K562 (cell line): ENCODE data around the gene FAM53B. TPM values are rescaled to one million over a fixed set of nuclear protein-coding genes. Genes with fewer than 3 reads are reported as not detected.

Experiments
- ATAC-seq: fragments of 200-7000 bp; cut with Tn5 transposase; 3 replicates; pipeline ENCODE4 v1.9.1; 2020; ENCODE audit warnings: moderate library complexity
- BruUV-seq: library from RNA; stranded (reverse); fragments of 400-500 nt; replicated peaks from 2 replicates; lab custom pipeline; 2021; lab: Mats Ljungman, UMichigan
- CTCF ChIA-PET: fragments of 300-600 bp; formaldehyde crosslinking; extraction: SDS; loops from one replicate; lab custom pipeline; 2021; ENCODE audit warnings: low intra/inter-chr PET ratio; lab: Yijun Ruan, JAX
- POLR2A ChIA-PET: fragments of 300-600, 350-650 bp; sonication (Branson Sonifier 250); formaldehyde crosslinking; extraction: SDS; loops from one replicate; lab custom pipeline; 2021; ENCODE audit warnings: antibody characterized with exemption, inconsistent platforms; lab: Yijun Ruan, JAX
- DNase-seq, 4 experiments: peaks; one replicate each; pipeline versions ENCODE4 v3.0.0 to v3.0.0-alpha.2; 2011 to 2018; ENCODE audit warnings: low spot score in 3 of 4, mixed read lengths in 3 of 4; ENCODE audit errors: extremely low read depth in 1 of 4
- FAIRE-seq: peaks from 2 replicates; lab custom pipeline; 2011; peaks lifted over from hg19 to GRCh38; lab: Jason Lieb, UNC
- H2AFZ ChIP-seq: 2 replicates; pipeline ENCODE4 v1.6.0; 2011; ENCODE audit warnings: low read depth, low read length, control low read depth, inconsistent platforms
- H3K27ac ChIP-seq: fragments of 200-600 bp; 3 replicates; pipeline ENCODE4 v1.8.0; 2011; ENCODE audit warnings: low read depth, mild to moderate bottlenecking, control low read depth, inconsistent platforms, low read length, moderate library complexity, mixed read lengths; ENCODE audit errors: extremely low read depth
- H3K27me3 ChIP-seq, 2 experiments: fragments of 300-600 bp in 1 of 2; 2 replicates in 1 of 2; 3 replicates in 1 of 2; pipeline versions ENCODE4 v1.6.0 to v1.8.0; 2011; ENCODE audit warnings: inconsistent platforms in 2 of 2, low read length in 2 of 2, mild to moderate bottlenecking in 1 of 2, mixed read lengths in 1 of 2, moderate library complexity in 1 of 2; ENCODE audit not compliant: control insufficient read depth in 2 of 2, insufficient read depth in 2 of 2
- H3K36me3 ChIP-seq: fragments of 300-600 bp; 3 replicates; pipeline ENCODE4 v1.8.0; 2011; ENCODE audit warnings: mild to moderate bottlenecking, low read length, inconsistent platforms; ENCODE audit not compliant: control insufficient read depth, insufficient read depth
- H3K4me1 ChIP-seq, 2 experiments: fragments of 200-600 bp in 1 of 2; replicated peaks in 1 of 2; 2 replicates in 1 of 2; 3 replicates in 1 of 2; pipeline versions ENCODE4 v1.5.1 to v1.8.0; 2011; ENCODE audit warnings: inconsistent platforms in 2 of 2, low read length in 2 of 2, mild to moderate bottlenecking in 1 of 2, mixed read lengths in 1 of 2, moderate library complexity in 1 of 2; ENCODE audit not compliant: control insufficient read depth in 2 of 2, insufficient read depth in 2 of 2
- H3K4me2 ChIP-seq: 2 replicates; pipeline ENCODE4 v1.6.1; 2011; ENCODE audit warnings: low read length, control low read depth, inconsistent platforms, mixed read lengths; ENCODE audit not compliant: insufficient read depth
- H3K4me3 ChIP-seq: fragments of 200-600 bp; sonication (generic), shearing (Covaris generic); 2 replicates; pipeline ENCODE4 v1.5.1; 2016; ENCODE audit warnings: control low read depth, inconsistent platforms
- H3K79me2 ChIP-seq: fragments of 200-600 bp; 3 replicates; pipeline ENCODE4 v1.8.0; 2011; ENCODE audit warnings: low read length, inconsistent platforms; ENCODE audit not compliant: control insufficient read depth, insufficient read depth
- H3K9ac ChIP-seq, 2 experiments: 2 replicates each; pipeline versions ENCODE4 v1.6.0 to v1.6.1; 2011; ENCODE audit warnings: low read depth in 2 of 2, low read length in 2 of 2, control low read depth in 1 of 2, inconsistent platforms in 1 of 2, mild to moderate bottlenecking in 1 of 2, mixed read lengths in 1 of 2; ENCODE audit not compliant: insufficient read depth in 1 of 2
- H3K9me1 ChIP-seq: one replicate; pipeline ENCODE4 v1.6.0; 2011; ENCODE audit warnings: inconsistent platforms, mild to moderate bottlenecking, low read length, moderate library complexity; ENCODE audit not compliant: control insufficient read depth, insufficient read depth
- H3K9me3 ChIP-seq: replicated peaks from 2 replicates; pipeline ENCODE4 v1.5.1; 2011; ENCODE audit warnings: low read depth, low read length, inconsistent platforms; ENCODE audit not compliant: control insufficient read depth, insufficient read depth
- H4K20me1 ChIP-seq: replicated peaks from 2 replicates; pipeline ENCODE4 v1.6.1; 2011; ENCODE audit warnings: low read length, inconsistent platforms, mixed read lengths; ENCODE audit not compliant: control insufficient read depth, insufficient read depth
- BACH1 ChIP-seq: fragments of 200-800 bp; sonication (Bioruptor generic); IDR thresholded peaks from 2 replicates; pipeline ENCODE4 v1.6.1; 2016; ENCODE audit warnings: missing genetic modification characterization, missing compliant biosample characterization
- CBX2 ChIP-seq: fragments of 200-600 bp; sonication (generic); IDR thresholded peaks from one replicate; pipeline ENCODE4 v1.6.1; 2012; ENCODE audit warnings: mild to moderate bottlenecking, low read length, inconsistent platforms; ENCODE audit not compliant: insufficient read depth, poor library complexity, severe bottlenecking
- CHD2 ChIP-seq: IDR thresholded peaks from 2 replicates; pipeline ENCODE4 v1.6.1; 2011; ENCODE audit warnings: low read depth, low read length
- HLTF ChIP-seq: fragments of 450-650 bp; IDR thresholded peaks from 2 replicates; pipeline ENCODE4 v1.6.1; 2016
- JUNB ChIP-seq: fragments of 450-650 bp; formaldehyde crosslinking; conservative IDR thresholded peaks from 2 replicates; pipeline ENCODE4 v1.4.0; 2020; ENCODE audit warnings: mild to moderate bottlenecking
- L3MBTL2 ChIP-seq: fragments of 450-650 bp; IDR thresholded peaks from 2 replicates; pipeline ENCODE4 v1.6.1; 2016; ENCODE audit warnings: mild to moderate bottlenecking, moderate library complexity
- MLLT1 ChIP-seq, 2 experiments: fragments of 450-650 bp; IDR thresholded peaks; 2 replicates each; pipeline ENCODE4 v1.6.1; 2016
- NUFIP1 ChIP-seq: fragments of 450-650 bp; IDR thresholded peaks from 2 replicates; pipeline ENCODE4 v1.6.1; 2018; ENCODE audit not compliant: partially characterized antibody
- POLR2B ChIP-seq: fragments of 450-650 bp; IDR thresholded peaks from 2 replicates; pipeline ENCODE4 v1.6.1; 2018; ENCODE audit warnings: low read depth; ENCODE audit not compliant: partially characterized antibody
- SETDB1 ChIP-seq: IDR thresholded peaks from one replicate; pipeline ENCODE4 v1.6.1; 2012; ENCODE audit warnings: low read length, control low read depth, inconsistent platforms
- SMARCE1 ChIP-seq: fragments of 450-650 bp; IDR thresholded peaks from 2 replicates; pipeline ENCODE4 v1.7.1; 2016; ENCODE audit warnings: mild to moderate bottlenecking
- TRIM28 ChIP-seq: fragments of 450-650 bp; IDR thresholded peaks from 2 replicates; pipeline ENCODE4 v1.6.1; 2017
- ZNF512 ChIP-seq: IDR thresholded peaks from 2 replicates; pipeline ENCODE4 v1.6.1; 2016; ENCODE audit warnings: missing genetic modification characterization, missing compliant biosample characterization
- ZNF57 ChIP-seq: fragments of 450-650 bp; formaldehyde crosslinking; IDR thresholded peaks from 2 replicates; pipeline ENCODE4 v1.4.0; 2020; ENCODE audit warnings: mild to moderate bottlenecking, moderate library complexity
- ZNF76 ChIP-seq: fragments of 250-450 bp; sonication (Bioruptor Pico); IDR thresholded peaks from 2 replicates; pipeline ENCODE4 v1.4.0; 2020; ENCODE audit warnings: mild to moderate bottlenecking, moderate library complexity, borderline replicate concordance
- WGBS: fragments of 100-300 bp; shearing (Covaris generic); methylation state at CpG from one replicate; pipeline ENCODE4 v1.1.6; 2016; ENCODE audit warnings: low coverage, mixed read lengths; ENCODE audit not compliant: insufficient coverage; ENCODE audit errors: missing lambda C conversion rate; 5-methylcytosine and 5-hydroxymethylcytosine counted together
- in situ Hi-C: fragments of 300-500 bp; cut with MboI; formaldehyde crosslinking; loops from 4 replicates; pipeline ENCODE4 v1.15.0; 2018; ENCODE audit warnings: inconsistent platforms, mixed read lengths
- intact Hi-C: fragments of 100-400 bp; cut with micrococcal nuclease; formaldehyde crosslinking; loops from 2 replicates; pipeline ENCODE4 v1.14.2; 2022
- polyA plus RNA-seq, 8 experiments: library from polyadenylated mRNA; depleted of rRNA in 4 of 8; stranded (reverse) in 5 of 8; unstranded in 3 of 8; fragments of >200 nt; fragmentation: Nextera tagmentation in 2 of 8; fragmentation: Illumina TruSeq in 1 of 8; extraction: Ambion mirVana in 2 of 8; extraction: Trizol in 1 of 8; gene quantifications; 2 replicates each; pipeline versions ENCODE4 v1.2.1 to v1.2.3, GENCODE V29; 2011 to 2014; ENCODE audit warnings: inconsistent platforms in 1 of 8, missing spikeins in 1 of 8
- total RNA-seq, 7 experiments: library from RNA; depleted of rRNA in 6 of 7; stranded (reverse); fragments of >200 nt in 6 of 7; fragmentation: Illumina TruSeq in 2 of 7; extraction: Trizol in 2 of 7; gene quantifications; 2 replicates each; pipeline versions ENCODE4 v1.2.1 to v1.2.3, GENCODE V29; 2011 to 2021; ENCODE audit warnings: low replicate concordance in 1 of 7

The FAM53B gene
- total and polyA plus RNA-seq, 9 of the 15 experiments (the other 6 are each of a cell fraction or from before 2014, with no cell fraction given) = 0.03 to 16.5 (median 5.0) TPM

GRCh38 chr10:124652701-124653100, 91.5 kb downstream of the FAM53B start:
- ATAC-seq (no peak), FAIRE-seq (no peak), DNase-seq (no peak)
- Histone ChIP-seq H3K9me3 (no peaks in the 10 kb centered on the region), H3K27me3 (no peaks in the 10 kb centered on the region), H3K4me1 (peaks cover 18 to 29% of the 10 kb centered on the region in 2 experiments), H3K36me3 (peaks cover 6% of the 10 kb centered on the region; the same call in 1 of the 3 replicates), H2AFZ (no peak overlapping the region), H3K27ac (no peak overlapping the region), H3K9ac (peak overlapping the region in 1 of 2 experiments; percentile 36; a peak in 1 of 4 replicates), H3K9me1 (no peaks in the 10 kb centered on the region), H4K20me1 (no peaks in the 10 kb centered on the region), H3K79me2 (peaks cover 8% of the 10 kb centered on the region; the same call in 2 of the 3 replicates), H3K4me2 (no peak overlapping the region), H3K4me3 (no peak overlapping the region)
- TF ChIP-seq JUNB (CRISPR knock-in tag) (no peak), NUFIP1 (no peak), SETDB1 (no peak), L3MBTL2 (no peak), CBX2 (no peak), HLTF (no peak), CHD2 (no peak), POLR2B (no peak), BACH1 (tag) (no peak), SMARCE1 (no peak), MLLT1 (IDR thresholded peaks at IDR 0.05) (no peak), ZNF512 (no peak), ZNF57 (no peak), TRIM28 (no peak), ZNF76 (no peak)
- WGBS = 81% methylated on average over 5 of the region's 8 CpGs
- ChIA-PET POLR2A (interaction anchor here (0.5 to 1.0 kb wide), 2 partner anchors 66 to 474 kb away, joined by 3 read pairs; no protein-coding TSS in a partner anchor), CTCF (no interaction called here)
- BruUV-seq = no TSS peak
- intact Hi-C loops = no loop called here
- in situ Hi-C loops = no loop called here
